HL-60 (cell line): ENCODE data around the gene WNK1.

Experiments used
- DNase-seq, 2 experiments: peaks; one replicate each; pipeline ENCODE4 v3.0.0-alpha.2; 2010 to 2020; ENCODE audit warnings: low read depth in 1 of 2, low spot score in 1 of 2
- H3K27ac ChIP-seq: fragments of 250-450 bp; sonication (Bioruptor Pico); replicated peaks from 2 replicates; pipeline ENCODE4 v1.5.1; 2020; ENCODE audit warnings: mild to moderate bottlenecking, moderate library complexity
- H3K27me3 ChIP-seq: fragments of 250-450 bp; sonication (Bioruptor Pico); 2 replicates; pipeline ENCODE4 v1.5.1; 2021; ENCODE audit warnings: mild to moderate bottlenecking, moderate library complexity; ENCODE audit not compliant: insufficient read depth, poor library complexity, severe bottlenecking
- H3K4me3 ChIP-seq: replicated peaks from 2 replicates; pipeline ENCODE4 v1.5.1; 2011; ENCODE audit warnings: mild to moderate bottlenecking, control low read depth, low read length; ENCODE audit not compliant: insufficient read depth
- CTCF ChIP-seq: IDR thresholded peaks from one replicate; pipeline ENCODE4 v1.5.1; 2011; ENCODE audit warnings: low read length, control low read depth, inconsistent platforms; ENCODE audit not compliant: insufficient read depth
- GABPA ChIP-seq: IDR thresholded peaks from 2 replicates; pipeline ENCODE4 v1.6.1; 2012; ENCODE audit warnings: low read depth
- POLR2AphosphoS5 ChIP-seq: IDR thresholded peaks from 2 replicates; pipeline ENCODE4 v1.6.1; 2012; ENCODE audit warnings: low read depth
- REST ChIP-seq: IDR thresholded peaks from 2 replicates; pipeline ENCODE4 v1.6.1; 2012; ENCODE audit warnings: low read depth; ENCODE audit not compliant: insufficient replicate concordance
- SPI1 ChIP-seq: IDR thresholded peaks from 2 replicates; pipeline ENCODE4 v1.6.1; 2012; ENCODE audit warnings: low read depth, mild to moderate bottlenecking, borderline replicate concordance

Gene WNK1

DNA sequence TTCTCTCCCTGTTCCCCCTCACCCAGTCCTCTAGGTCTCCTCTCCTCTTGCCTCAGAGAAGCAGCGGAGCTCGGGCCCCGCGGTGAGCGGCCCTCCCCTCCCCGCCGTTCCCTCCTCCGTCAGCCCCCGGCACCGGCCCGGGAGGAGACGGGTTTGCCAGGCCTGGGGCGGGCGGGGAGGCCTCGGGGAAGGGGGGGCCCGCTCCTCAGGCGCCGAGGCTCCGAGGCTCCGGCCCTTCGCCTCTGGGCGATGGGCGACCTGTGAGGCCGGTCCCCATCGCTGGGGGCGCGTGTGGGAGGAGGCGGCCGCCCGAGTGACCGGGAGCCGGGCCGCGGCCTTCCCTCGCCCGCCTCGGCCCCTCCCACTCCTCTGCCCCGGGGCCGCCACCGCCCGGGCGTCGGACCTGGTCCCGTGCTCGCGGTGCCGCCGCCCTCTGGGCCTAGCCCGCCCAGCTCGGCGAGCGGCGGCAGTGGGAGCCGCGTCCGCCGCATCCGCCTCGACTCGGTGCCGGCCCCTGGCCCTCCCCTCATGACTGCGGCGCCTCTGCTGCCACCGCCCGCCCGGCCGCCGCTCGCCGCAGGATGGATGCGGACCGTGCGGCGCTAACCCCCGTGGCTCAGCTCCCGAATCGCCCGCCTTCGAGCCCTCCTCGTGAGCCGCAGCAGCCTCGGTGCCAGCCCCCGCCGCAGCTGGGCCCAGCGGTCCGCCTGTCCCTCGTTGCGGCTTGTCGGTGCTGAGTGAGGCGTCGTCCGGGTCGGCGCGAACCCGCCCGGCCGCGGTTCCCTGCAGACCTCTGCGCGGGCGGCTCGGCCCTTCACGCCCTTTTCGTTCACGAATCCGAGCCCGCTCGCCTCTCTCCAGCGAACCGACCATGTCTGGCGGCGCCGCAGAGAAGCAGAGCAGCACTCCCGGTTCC lies 574 bp downstream of the WNK1 start:
- peak in 1 of 2 experiments; percentile 20 for DNase-seq
- Histone ChIP-seq H3K27ac (peak overlapping the region; percentile 92), H3K4me3 (peak overlapping the region; percentile 82), H3K27me3 (no peaks in the 10 kb centered on the region)
- TF ChIP-seq CTCF: no peak

GRCh38 chr12:753611-754472 lies 1.5 kb downstream of the WNK1 start:
- peak in 1 of 2 experiments; percentile 61 for DNase-seq
- peak overlapping the region; percentile 62 for H3K27ac ChIP-seq
- no peak for TF ChIP-seq CTCF
- TF ChIP-seq REST: no peak
- no peak for TF ChIP-seq GABPA
- no peak for TF ChIP-seq SPI1
- H3K27me3 ChIP-seq: no peaks in the 10 kb centered on the region
- peak overlapping the region; percentile 82 for H3K4me3 ChIP-seq

GRCh38 chr12:754473-754820 lies 2.1 kb downstream of the WNK1 start:
- Histone ChIP-seq H3K4me3 (peak overlapping the region; percentile 82), H3K27me3 (no peaks in the 10 kb centered on the region), H3K27ac (peak overlapping the region; percentile 62)
- DNase-seq: peak in 1 of 2 experiments; percentile 7
- TF ChIP-seq GABPA (no peak), POLR2AphosphoS5 (no peak), CTCF (no peak), REST (no peak), SPI1 (no peak)
